ENCODE results near the gene ACBD4.

DNA sequence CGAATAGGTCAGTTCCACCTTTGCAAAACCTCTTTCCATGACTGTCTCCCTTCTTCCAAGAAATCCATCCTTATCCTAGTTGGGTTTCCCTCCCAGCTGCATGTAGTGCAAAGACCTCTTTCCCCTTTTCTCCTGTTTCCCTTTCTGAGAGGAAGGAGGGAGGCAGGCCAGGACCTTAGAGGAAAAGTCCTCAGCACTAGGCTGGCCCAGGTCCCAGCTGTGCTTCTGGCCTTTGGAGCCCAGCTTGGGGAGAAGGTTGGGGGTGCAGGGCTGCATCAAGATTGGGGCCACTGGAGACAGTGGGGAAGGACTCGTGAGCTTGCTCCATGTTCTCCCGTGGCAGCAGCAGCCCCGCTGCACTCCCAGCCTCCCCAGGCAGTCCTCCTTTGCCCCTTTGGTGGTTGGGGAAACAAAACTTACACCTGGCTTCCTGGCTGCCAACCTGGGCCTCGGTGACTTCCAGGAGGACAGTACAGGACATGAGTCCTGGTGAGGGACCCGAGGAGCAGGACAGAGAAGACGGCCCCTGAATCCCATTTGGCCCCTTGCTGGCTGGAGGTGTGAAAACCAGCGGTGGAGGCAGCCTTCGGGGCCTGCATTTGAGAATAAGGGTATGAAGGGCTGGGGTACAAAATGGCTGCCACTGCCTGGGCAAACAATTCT, 26.7 kb downstream of the ACBD4 start:
- TF ChIP-seq, protein P1, sequence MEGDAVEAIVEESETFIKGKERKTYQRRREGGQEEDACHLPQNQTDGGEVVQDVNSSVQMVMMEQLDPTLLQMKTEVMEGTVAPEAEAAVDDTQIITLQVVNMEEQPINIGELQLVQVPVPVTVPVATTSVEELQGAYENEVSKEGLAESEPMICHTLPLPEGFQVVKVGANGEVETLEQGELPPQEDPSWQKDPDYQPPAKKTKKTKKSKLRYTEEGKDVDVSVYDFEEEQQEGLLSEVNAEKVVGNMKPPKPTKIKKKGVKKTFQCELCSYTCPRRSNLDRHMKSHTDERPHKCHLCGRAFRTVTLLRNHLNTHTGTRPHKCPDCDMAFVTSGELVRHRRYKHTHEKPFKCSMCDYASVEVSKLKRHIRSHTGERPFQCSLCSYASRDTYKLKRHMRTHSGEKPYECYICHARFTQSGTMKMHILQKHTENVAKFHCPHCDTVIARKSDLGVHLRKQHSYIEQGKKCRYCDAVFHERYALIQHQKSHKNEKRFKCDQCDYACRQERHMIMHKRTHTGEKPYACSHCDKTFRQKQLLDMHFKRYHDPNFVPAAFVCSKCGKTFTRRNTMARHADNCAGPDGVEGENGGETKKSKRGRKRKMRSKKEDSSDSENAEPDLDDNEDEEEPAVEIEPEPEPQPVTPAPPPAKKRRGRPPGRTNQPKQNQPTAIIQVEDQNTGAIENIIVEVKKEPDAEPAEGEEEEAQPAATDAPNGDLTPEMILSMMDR (IDR thresholded peaks at IDR 0.05): no peak
- no peak for TF ChIP-seq TAF1 (IDR thresholded peaks at IDR 0.05; ENCODE audit: borderline replicate concordance, low read depth, low read length)
- no peak for TF ChIP-seq RAD21 (IDR thresholded peaks at IDR 0.05; ENCODE audit: low read length)
- TF ChIP-seq CHD2 (IDR thresholded peaks at IDR 0.05; ENCODE audit: low read length, partially characterized antibody): no peak
- TF ChIP-seq, protein P2, sequence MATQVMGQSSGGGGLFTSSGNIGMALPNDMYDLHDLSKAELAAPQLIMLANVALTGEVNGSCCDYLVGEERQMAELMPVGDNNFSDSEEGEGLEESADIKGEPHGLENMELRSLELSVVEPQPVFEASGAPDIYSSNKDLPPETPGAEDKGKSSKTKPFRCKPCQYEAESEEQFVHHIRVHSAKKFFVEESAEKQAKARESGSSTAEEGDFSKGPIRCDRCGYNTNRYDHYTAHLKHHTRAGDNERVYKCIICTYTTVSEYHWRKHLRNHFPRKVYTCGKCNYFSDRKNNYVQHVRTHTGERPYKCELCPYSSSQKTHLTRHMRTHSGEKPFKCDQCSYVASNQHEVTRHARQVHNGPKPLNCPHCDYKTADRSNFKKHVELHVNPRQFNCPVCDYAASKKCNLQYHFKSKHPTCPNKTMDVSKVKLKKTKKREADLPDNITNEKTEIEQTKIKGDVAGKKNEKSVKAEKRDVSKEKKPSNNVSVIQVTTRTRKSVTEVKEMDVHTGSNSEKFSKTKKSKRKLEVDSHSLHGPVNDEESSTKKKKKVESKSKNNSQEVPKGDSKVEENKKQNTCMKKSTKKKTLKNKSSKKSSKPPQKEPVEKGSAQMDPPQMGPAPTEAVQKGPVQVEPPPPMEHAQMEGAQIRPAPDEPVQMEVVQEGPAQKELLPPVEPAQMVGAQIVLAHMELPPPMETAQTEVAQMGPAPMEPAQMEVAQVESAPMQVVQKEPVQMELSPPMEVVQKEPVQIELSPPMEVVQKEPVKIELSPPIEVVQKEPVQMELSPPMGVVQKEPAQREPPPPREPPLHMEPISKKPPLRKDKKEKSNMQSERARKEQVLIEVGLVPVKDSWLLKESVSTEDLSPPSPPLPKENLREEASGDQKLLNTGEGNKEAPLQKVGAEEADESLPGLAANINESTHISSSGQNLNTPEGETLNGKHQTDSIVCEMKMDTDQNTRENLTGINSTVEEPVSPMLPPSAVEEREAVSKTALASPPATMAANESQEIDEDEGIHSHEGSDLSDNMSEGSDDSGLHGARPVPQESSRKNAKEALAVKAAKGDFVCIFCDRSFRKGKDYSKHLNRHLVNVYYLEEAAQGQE (IDR thresholded peaks at IDR 0.05; ENCODE audit: low read depth, low read length): no peak
- TF ChIP-seq, protein P3, sequence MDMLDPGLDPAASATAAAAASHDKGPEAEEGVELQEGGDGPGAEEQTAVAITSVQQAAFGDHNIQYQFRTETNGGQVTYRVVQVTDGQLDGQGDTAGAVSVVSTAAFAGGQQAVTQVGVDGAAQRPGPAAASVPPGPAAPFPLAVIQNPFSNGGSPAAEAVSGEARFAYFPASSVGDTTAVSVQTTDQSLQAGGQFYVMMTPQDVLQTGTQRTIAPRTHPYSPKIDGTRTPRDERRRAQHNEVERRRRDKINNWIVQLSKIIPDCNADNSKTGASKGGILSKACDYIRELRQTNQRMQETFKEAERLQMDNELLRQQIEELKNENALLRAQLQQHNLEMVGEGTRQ (IDR thresholded peaks at IDR 0.05; ENCODE audit: borderline replicate concordance, low read depth, low read length): no peak
- no peak for TF ChIP-seq POLR2AphosphoS5 (IDR thresholded peaks at IDR 0.05; ENCODE audit: low read depth, low read length)
- no peak for TF ChIP-seq TCF12 (IDR thresholded peaks at IDR 0.05)
- no peak for TF ChIP-seq JUND (IDR thresholded peaks at IDR 0.05)
- TF ChIP-seq, protein P4, sequence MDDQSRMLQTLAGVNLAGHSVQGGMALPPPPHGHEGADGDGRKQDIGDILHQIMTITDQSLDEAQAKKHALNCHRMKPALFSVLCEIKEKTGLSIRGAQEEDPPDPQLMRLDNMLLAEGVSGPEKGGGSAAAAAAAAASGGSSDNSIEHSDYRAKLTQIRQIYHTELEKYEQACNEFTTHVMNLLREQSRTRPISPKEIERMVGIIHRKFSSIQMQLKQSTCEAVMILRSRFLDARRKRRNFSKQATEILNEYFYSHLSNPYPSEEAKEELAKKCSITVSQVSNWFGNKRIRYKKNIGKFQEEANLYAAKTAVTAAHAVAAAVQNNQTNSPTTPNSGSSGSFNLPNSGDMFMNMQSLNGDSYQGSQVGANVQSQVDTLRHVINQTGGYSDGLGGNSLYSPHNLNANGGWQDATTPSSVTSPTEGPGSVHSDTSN (IDR thresholded peaks at IDR 0.05): no peak

All from SK-N-SH (cell line).